ENCODE measurements around the gene ALOX12B. TPM values are rescaled to one million over a fixed set of nuclear protein-coding genes. Genes with fewer than 3 reads are reported as not detected.

The ALOX12B gene
- total and polyA plus RNA-seq, 2 experiments from 2014 or later = 0.16 to 1.4 TPM

GRCh38 chr17:8064561-8065019 lies 22.9 kb downstream of the ALOX12B start (continued):
- TF ChIP-seq ZNF462 (CRISPR knock-in tag; IDR thresholded peaks at IDR 0.05) = no peak
- no peak for TF ChIP-seq ETS1 (IDR thresholded peaks at IDR 0.05)
- no peak for TF ChIP-seq CREB1 (CRISPR knock-in tag; IDR thresholded peaks at IDR 0.05; ENCODE audit: low read depth)
- no peak for TF ChIP-seq EZH2phosphoT487 (IDR thresholded peaks at IDR 0.05; ENCODE audit: unreplicated experiment)
- TF ChIP-seq STAT1 (IDR thresholded peaks at IDR 0.05; ENCODE audit: unreplicated experiment) = no peak
- TF ChIP-seq ZNF114 (CRISPR knock-in tag; IDR thresholded peaks at IDR 0.05) = no peak
- no peak for TF ChIP-seq EZH2 (IDR thresholded peaks at IDR 0.05; ENCODE audit: low read depth, unreplicated experiment)
- no peak for TF ChIP-seq JUNB (IDR thresholded peaks at IDR 0.05; ENCODE audit: unreplicated experiment)
- TF ChIP-seq CTCF (conservative IDR thresholded peaks at IDR 0.05; ENCODE audit: low read depth in 2 of 2) = no peak
- TF ChIP-seq NANOG (IDR thresholded peaks at IDR 0.05; ENCODE audit: borderline replicate concordance) = no peak
- no peak for TF ChIP-seq ZNF331 (CRISPR knock-in tag; IDR thresholded peaks at IDR 0.05; ENCODE audit: low read depth)
- no peak for TF ChIP-seq POLR2AphosphoS5 (IDR thresholded peaks at IDR 0.05; ENCODE audit: low read depth)

Data from GM23338 (cell line).